IMR-90 (cell line): ENCODE data around the gene SYNGR2. TPM values are rescaled to one million over a fixed set of nuclear protein-coding genes. Genes with fewer than 3 reads are reported as not detected.
A peak's percentile ranks its signal among the peaks of the same experiment; 100 is the strongest.

Experiments
- ATAC-seq: fragments of 200-7000 bp; cut with Tn5 transposase; 2 replicates; pipeline ENCODE4 v1.9.1; 2020; ENCODE audit warnings: low read depth, mild to moderate bottlenecking, moderate library complexity
- BruUV-seq: library from RNA; stranded (reverse); fragments of 400-500 nt; replicated peaks from 2 replicates; lab custom pipeline; 2021; lab: Mats Ljungman, UMichigan
- CTCF ChIA-PET: fragments of 300-600 bp; formaldehyde crosslinking; extraction: SDS; loops from one replicate; lab custom pipeline; 2021; ENCODE audit warnings: antibody characterized with exemption; lab: Yijun Ruan, JAX
- POLR2A ChIA-PET: fragments of 300-600 bp; sonication (Branson Sonifier 250); formaldehyde crosslinking; loops from one replicate; lab custom pipeline; 2022; ENCODE audit warnings: antibody characterized with exemption; ENCODE audit not compliant: unreplicated experiment; lab: Charles Lee
- DNase-seq: peaks from one replicate; pipeline ENCODE4 v3.0.0; 2013
- H2AFZ ChIP-seq: replicated peaks from 2 replicates; pipeline ENCODE3; 2013; ENCODE audit warnings: low read length, mild to moderate bottlenecking; ENCODE audit not compliant: poor library complexity
- H2AK5ac ChIP-seq: 2 replicates; pipeline ENCODE4 v1.6.1; 2013; ENCODE audit warnings: low read depth, low read length, inconsistent platforms
- H2AK9ac ChIP-seq: replicated peaks from 2 replicates; pipeline ENCODE3; 2013; ENCODE audit warnings: mild to moderate bottlenecking, low read depth, low read length, moderate library complexity; ENCODE audit not compliant: poor library complexity
- H2BK120ac ChIP-seq: 2 replicates; pipeline ENCODE4 v1.6.1; 2013; ENCODE audit warnings: low read depth, low read length, inconsistent platforms
- H2BK15ac ChIP-seq: 3 replicates; pipeline ENCODE4 v1.6.1; 2013; ENCODE audit warnings: low read depth, low read length, inconsistent platforms
- H2BK20ac ChIP-seq: 2 replicates; pipeline ENCODE4 v1.6.1; 2013; ENCODE audit warnings: low read depth, mild to moderate bottlenecking, inconsistent platforms, low read length, moderate library complexity
- H2BK5ac ChIP-seq: 2 replicates; pipeline ENCODE4 v1.6.1; 2013; ENCODE audit warnings: mild to moderate bottlenecking, low read depth, low read length, inconsistent platforms; ENCODE audit not compliant: poor library complexity, severe bottlenecking
- H3K14ac ChIP-seq: replicated peaks from 2 replicates; pipeline ENCODE4 v1.6.1; 2013; ENCODE audit warnings: low read depth, low read length, inconsistent platforms
- H3K18ac ChIP-seq: 2 replicates; pipeline ENCODE4 v1.6.1; 2013; ENCODE audit warnings: low read depth, low read length, control low read depth
- H3K23ac ChIP-seq: 2 replicates; pipeline ENCODE4 v1.6.1; 2013; ENCODE audit warnings: low read depth, low read length, inconsistent platforms
- H3K27ac ChIP-seq: 2 replicates; pipeline ENCODE4 v1.5.1; 2013; ENCODE audit warnings: mild to moderate bottlenecking, control low read depth, low read length; ENCODE audit not compliant: insufficient read depth
- H3K27me3 ChIP-seq: 2 replicates; pipeline ENCODE4 v1.6.1; 2013; ENCODE audit warnings: low read length; ENCODE audit not compliant: control insufficient read depth, insufficient read depth
- H3K36me3 ChIP-seq: 2 replicates; pipeline ENCODE4 v1.6.1; 2013; ENCODE audit warnings: low read length, mixed read lengths; ENCODE audit not compliant: control insufficient read depth, insufficient read depth
- H3K4ac ChIP-seq: 2 replicates; pipeline ENCODE4 v1.6.1; 2013; ENCODE audit warnings: low read depth, low read length, inconsistent platforms
- H3K4me1 ChIP-seq: 2 replicates; pipeline ENCODE4 v1.6.1; 2013; ENCODE audit warnings: low read length, mixed read lengths; ENCODE audit not compliant: control insufficient read depth, insufficient read depth
- H3K4me2 ChIP-seq: 2 replicates; pipeline ENCODE4 v1.6.1; 2013; ENCODE audit warnings: low read depth, mild to moderate bottlenecking, control low read depth, low read length, moderate library complexity
- H3K4me3 ChIP-seq: 2 replicates; pipeline ENCODE4 v1.5.1; 2013; ENCODE audit warnings: low read depth, mild to moderate bottlenecking, control low read depth, low read length, moderate library complexity; ENCODE audit not compliant: insufficient read depth
- H3K56ac ChIP-seq: 2 replicates; pipeline ENCODE4 v1.6.1; 2013; ENCODE audit warnings: low read length, inconsistent platforms; ENCODE audit not compliant: insufficient read depth; ENCODE audit errors: extremely low read depth
- H3K79me1 ChIP-seq, 2 experiments: 2 replicates each; pipeline ENCODE4 v1.6.1; 2013; ENCODE audit warnings: low read length in 2 of 2, inconsistent platforms in 1 of 2, low read depth in 1 of 2
- H3K9ac ChIP-seq: 2 replicates; pipeline ENCODE4 v1.6.1; 2013; ENCODE audit warnings: low read depth, low read length, control low read depth
- H3K9me1 ChIP-seq: 2 replicates; pipeline ENCODE4 v1.6.1; 2013; ENCODE audit warnings: low read length, inconsistent platforms; ENCODE audit not compliant: insufficient read depth
- H3K9me3 ChIP-seq: 2 replicates; pipeline ENCODE4 v1.6.1; 2013; ENCODE audit warnings: low read length; ENCODE audit not compliant: control insufficient read depth, insufficient read depth
- H4K20me1 ChIP-seq: 2 replicates; pipeline ENCODE4 v1.6.1; 2013; ENCODE audit warnings: low read length, inconsistent platforms; ENCODE audit not compliant: insufficient read depth
- H4K5ac ChIP-seq: 2 replicates; pipeline ENCODE4 v1.6.1; 2013; ENCODE audit warnings: mild to moderate bottlenecking, low read depth, low read length, control low read depth
- H4K8ac ChIP-seq, 2 experiments: 2 replicates each; pipeline ENCODE4 v1.6.1; 2013; ENCODE audit warnings: low read depth in 2 of 2, low read length in 2 of 2, control low read depth in 1 of 2, inconsistent platforms in 1 of 2
- H4K91ac ChIP-seq: 2 replicates; pipeline ENCODE4 v1.6.1; 2013; ENCODE audit warnings: low read depth, low read length, inconsistent platforms; ENCODE audit not compliant: insufficient read depth
- MAFK ChIP-seq: IDR thresholded peaks from 2 replicates; pipeline ENCODE4 v1.6.1; 2012; ENCODE audit warnings: low read depth, low read length, improper control_type of control experiment
- WGBS, 2 experiments: methylation state at CpG; one replicate each; pipeline versions ENCODE4 v1.1.5 to v1.1.7; 2013; ENCODE audit warnings: missing lambda C conversion rate in 2 of 2; ENCODE audit not compliant: insufficient read length in 1 of 2; ENCODE audit errors: extremely low coverage in 2 of 2; 5-methylcytosine and 5-hydroxymethylcytosine counted together
- dilution Hi-C: fragments of 300-500 bp; cut with HindIII; formaldehyde crosslinking; loops from one replicate; pipeline ENCODE4 v1.14.3; 2018; ENCODE audit warnings: low sequenced_read_pairs; ENCODE audit not compliant: unreplicated experiment
- in situ Hi-C: fragments of 300-500 bp; cut with MboI; formaldehyde crosslinking; loops from 3 replicates; pipeline ENCODE4 v1.14.3; 2019; ENCODE audit warnings: low sequenced_read_pairs, inconsistent platforms, mixed read lengths
- intact Hi-C: fragments of 100-400 bp; cut with micrococcal nuclease; formaldehyde crosslinking; loops from 2 replicates; pipeline ENCODE4 v1.10.0; 2022
- polyA plus RNA-seq, 3 experiments: library from polyadenylated mRNA; depleted of rRNA; stranded (reverse); fragments of >200 nt; gene quantifications; 2 replicates each; pipeline ENCODE4 v1.2.3, GENCODE V29; 2012; ENCODE audit warnings: low replicate concordance in 1 of 3
- total RNA-seq: library from RNA; depleted of rRNA; stranded (reverse); fragments of >200 nt; gene quantifications from 2 replicates; pipeline ENCODE4 v1.2.3, GENCODE V29; 2012

The SYNGR2 gene
- total and polyA plus RNA-seq, 2 of the 4 experiments (the other 2 are of a cell fraction) = 11.1 to 63.1 TPM

DNA sequence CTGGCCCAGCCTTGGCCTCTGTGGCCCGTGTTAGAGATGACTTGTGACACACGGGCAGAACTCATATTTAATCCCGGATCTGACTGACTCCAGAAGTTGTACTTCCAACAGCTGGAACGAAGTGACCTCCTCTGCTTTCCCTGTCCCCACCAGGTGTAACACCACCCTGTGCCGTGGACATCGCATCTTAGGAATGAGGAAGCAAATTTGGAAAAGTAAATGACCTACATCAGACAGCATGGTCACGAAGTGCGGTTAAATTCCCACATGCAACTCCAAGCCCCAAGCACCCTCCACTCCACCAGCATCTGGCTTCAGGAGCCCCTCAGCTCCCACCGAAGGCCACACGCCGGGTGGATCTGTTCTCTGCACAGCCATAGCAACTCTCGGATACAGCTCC lies 15.5 kb downstream of the SYNGR2 start:
- no peak overlapping the region for H3K4ac ChIP-seq
- no peak overlapping the region for H2AK9ac ChIP-seq
- no peak overlapping the region for H3K4me2 ChIP-seq
- no peak overlapping the region for H4K91ac ChIP-seq
- H3K9me3 ChIP-seq = no peaks in the 10 kb centered on the region
- in situ Hi-C loops = no loop called here
- ATAC-seq (no peak), DNase-seq (no peak)
- H3K9ac ChIP-seq = no peak overlapping the region
- dilution Hi-C loops = no loop called here
- no peak for TF ChIP-seq MAFK
- 0 out of 4 replicates have a peak overlapping the region, but pooled peaks of 1 of the 2 experiments have one; percentile 27 for H4K8ac ChIP-seq
- H3K18ac ChIP-seq = no peak overlapping the region
- peaks cover 24 to 73% of the 10 kb centered on the region in 2 experiments for H3K79me1 ChIP-seq
- intact Hi-C loops = no loop called here
- no peak overlapping the region for H3K56ac ChIP-seq
- no TSS peak for BruUV-seq
- no peak overlapping the region for H3K4me3 ChIP-seq
- WGBS, 2 experiments = 96% methylated on average over 3 of the region's 12 CpGs; no CpG with 5 or more reads in 1 of the 2 experiments
- ChIA-PET POLR2A (no interaction called here), CTCF (no interaction called here)
- H3K27ac ChIP-seq = no peak overlapping the region
- H2BK20ac ChIP-seq = no peak overlapping the region
- H2BK5ac ChIP-seq = no peak overlapping the region
- no peaks in the 10 kb centered on the region; the same call in 1 of the 2 replicates for H3K36me3 ChIP-seq
- no peak overlapping the region; the same call in 1 of the 2 replicates for H4K5ac ChIP-seq
- H2BK15ac ChIP-seq = no peak overlapping the region
- H3K23ac ChIP-seq = no peak overlapping the region
- H3K9me1 ChIP-seq = peaks cover 17% of the 10 kb centered on the region; the same call in 1 of the 2 replicates
- no peaks in the 10 kb centered on the region for H3K27me3 ChIP-seq
- peaks cover 16% of the 10 kb centered on the region for H3K4me1 ChIP-seq
- no peak overlapping the region for H3K14ac ChIP-seq
- no peak overlapping the region for H2BK120ac ChIP-seq
- peak overlapping the region; percentile 78 for H2AFZ ChIP-seq
- H4K20me1 ChIP-seq = 0 out of 2 replicates have a peak, but pooled peaks cover 6% of the 10 kb centered on the region
- H2AK5ac ChIP-seq = no peak overlapping the region
